A673 (cell line): ENCODE results near the gene SV2C.

Experiments
- CTCF ChIP-seq: fragments of 300-800, 200-600 bp; sonication (generic); conservative IDR thresholded peaks from 2 replicates; pipeline ENCODE4 v1.5.1; 2017; ENCODE audit warnings: low read depth, mild to moderate bottlenecking, antibody characterized with exemption, low read length, moderate library complexity, mixed read lengths
- EZH2 ChIP-seq: fragments of 200-600 bp; sonication (generic); IDR thresholded peaks from 2 replicates; pipeline ENCODE4 v1.6.1; 2017; ENCODE audit warnings: borderline replicate concordance, low read depth, mild to moderate bottlenecking, mixed read lengths, antibody characterized with exemption, low read length; ENCODE audit not compliant: poor library complexity, severe bottlenecking

GRCh38 chr5:76402886-76403765 lies 319.9 kb downstream of the SV2C start, which contains the start of gene IQGAP2:
- TF ChIP-seq CTCF = peak; percentile 85
- no peak for TF ChIP-seq EZH2
